Psoas muscle (tissue), 8 donors: ENCODE measurements around the gene RHEX. TPM values are rescaled to one million over a fixed set of nuclear protein-coding genes. Genes with fewer than 3 reads are reported as not detected.

Source experiments
- ATAC-seq, 4 donors: fragments of 200-7000 bp; cut with Tn5 transposase; one replicate each; pipeline ENCODE4 v1.9.1; 2020; ENCODE audit warnings: moderate library complexity in 3 of 4, mild to moderate bottlenecking in 2 of 4
- DNase-seq, 2 donors: peaks; one replicate each; pipeline ENCODE4 v3.0.0-alpha.2; 2020
- H3K27ac ChIP-seq: fragments of 200-600 bp; one replicate; pipeline ENCODE4 v1.8.0; 2022
- H3K27me3 ChIP-seq, 3 donors: fragments of 200-600 bp in 1 of 3; one replicate each; pipeline versions ENCODE4 v1.6.1 to v1.8.0; 2013 to 2022; ENCODE audit warnings: low read length in 2 of 3, mild to moderate bottlenecking in 2 of 3, moderate library complexity in 1 of 3; ENCODE audit not compliant: insufficient read depth in 3 of 3
- H3K36me3 ChIP-seq, 2 donors: fragments of 200-600 bp in 1 of 2; one replicate each; pipeline versions ENCODE4 v1.6.1 to v1.8.0; 2013 to 2022; ENCODE audit warnings: low read depth in 1 of 2, mild to moderate bottlenecking in 1 of 2, moderate library complexity in 1 of 2; ENCODE audit not compliant: insufficient read depth in 1 of 2
- H3K4me1 ChIP-seq: fragments of 200-600 bp; one replicate; pipeline ENCODE4 v1.8.0; 2022
- H3K4me3 ChIP-seq: fragments of 200-600 bp; one replicate; pipeline ENCODE4 v1.8.0; 2022; ENCODE audit warnings: mild to moderate bottlenecking
- H3K9me3 ChIP-seq: fragments of 200-600 bp; one replicate; pipeline ENCODE4 v1.8.0; 2022
- CTCF ChIP-seq: fragments of 200-600 bp; IDR thresholded peaks from one replicate; pipeline ENCODE4 v1.8.0; 2022; ENCODE audit warnings: antibody characterized with exemption
- WGBS, 3 donors: extraction: QIAGEN DNeasy Blood & Tissue Kit; methylation state at CpG; one replicate each; pipeline versions ENCODE4 v1.1.6 to v1.1.7; 2013; 5-methylcytosine and 5-hydroxymethylcytosine counted together
- intact Hi-C, 2 donors: fragments of 100-400 bp; cut with DNase I; formaldehyde crosslinking; loops; one replicate each; pipeline versions ENCODE4 v1.11.0 to v1.14.2; 2022
- polyA plus RNA-seq, 3 donors: library from polyadenylated mRNA; stranded (reverse); fragments of 200-250 nt; gene quantifications; one replicate each; pipeline ENCODE4 v1.2.3, GENCODE V29; 2013
- total RNA-seq, 4 donors: library from RNA; stranded (reverse); fragmentation: NEBNext Ultra II Directional in 2 of 4; extraction: Animal tissue kit (Norgen Biotek cat#: 25700) in 2 of 4; gene quantifications; one replicate each; pipeline versions ENCODE4 v1.2.1 to v1.2.4, GENCODE V29; 2021 to 2023
- donor health status: healthy with polysubstance abuse.
- donor health status: DM: no; HTN: no; CAD: no; lungs with moderate emphysema.
- donor health status: Bipolar disorder and iron deficiency.
- donor health status: healthy.
- donor health status: DM: yes; HTN: yes; CAD: no.
- donor health status: DM: no; HTN: no; CAD: no.
- donor health status: DM: no; HTN: no; CAD: no.
- donor health status: DM: yes; HTN: yes; CAD: no.

The RHEX gene
- total and polyA plus RNA-seq, 7 donors, result 0.13 to 0.95 (median 0.40) TPM; not detected in 1

- ATAC-seq (no peak), DNase-seq (no peak)
- WGBS, 3 donors, result 78 to 80% (median 79%) methylated on average over 8 of the region's 8 CpGs
- H3K27me3 ChIP-seq, result no peaks in the 10 kb centered on the region
- H3K27ac ChIP-seq, result no peak overlapping the region
- H3K36me3 ChIP-seq, result no peaks in the 10 kb centered on the region
- H3K4me1 ChIP-seq, result no peaks in the 10 kb centered on the region
- intact Hi-C loops, result no loop called here
- no peak for TF ChIP-seq CTCF
- no peaks in the 10 kb centered on the region for H3K9me3 ChIP-seq
- no peak overlapping the region for H3K4me3 ChIP-seq
Measured at GRCh38 chr1:206082831-206083695, 30.1 kb downstream of the RHEX start.

- Histone ChIP-seq H3K9me3 (no peaks in the 10 kb centered on the region), H3K4me3 (no peak overlapping the region), H3K27ac (no peak overlapping the region), H3K4me1 (no peaks in the 10 kb centered on the region), H3K36me3 (no peaks in the 10 kb centered on the region), H3K27me3 (no peaks in the 10 kb centered on the region)
- WGBS, 3 donors, result 96 to 97% (median 97%) methylated on average over 2 of the region's 2 CpGs
- intact Hi-C loops, result no loop called here
- TF ChIP-seq CTCF, result no peak
- no peak for DNase-seq
- no peak for ATAC-seq
Measured at GRCh38 chr1:206083750-206084149, 30.8 kb downstream of the RHEX start.

GRCh38 chr1:206087091-206087490 lies 34.1 kb downstream of the RHEX start:
- DNase-seq (no peak), ATAC-seq (no peak)
- 71 to 80% (median 76%) methylated on average over 3 of the region's 3 CpGs for WGBS, 3 donors
- H3K36me3 ChIP-seq, result no peaks in the 10 kb centered on the region
- intact Hi-C loops, result no loop called here
- no peak for TF ChIP-seq CTCF
- H3K27me3 ChIP-seq, result no peaks in the 10 kb centered on the region
- no peaks in the 10 kb centered on the region for H3K4me1 ChIP-seq
- H3K27ac ChIP-seq, result no peak overlapping the region
- H3K9me3 ChIP-seq, result no peaks in the 10 kb centered on the region
- H3K4me3 ChIP-seq, result no peak overlapping the region

- TF ChIP-seq CTCF, result no peak
- ATAC-seq (no peak), DNase-seq (no peak)
- H3K36me3 ChIP-seq, result no peaks in the 10 kb centered on the region
- no peak overlapping the region for H3K4me3 ChIP-seq
- intact Hi-C loops, result no loop called here
- H3K27me3 ChIP-seq, result no peaks in the 10 kb centered on the region
- WGBS, 3 donors, result 80 to 89% (median 83%) methylated on average over 3 of the region's 3 CpGs
- no peak overlapping the region for H3K27ac ChIP-seq
- no peaks in the 10 kb centered on the region for H3K4me1 ChIP-seq
- H3K9me3 ChIP-seq, result no peaks in the 10 kb centered on the region
Measured at GRCh38 chr1:206089341-206089740, 36.4 kb downstream of the RHEX start.
